Epithelial cell of esophagus (primary cell): ENCODE measurements around the gene DNAJC13.

Source experiments
- DNase-seq: peaks from one replicate; pipeline ENCODE4 v3.0.0; 2010; ENCODE audit warnings: low read depth
- H3K4me3 ChIP-seq: 2 replicates; pipeline ENCODE4 v1.5.1; 2011; ENCODE audit warnings: mild to moderate bottlenecking, low read length, control low read depth
- CTCF ChIP-seq: IDR thresholded peaks from 2 replicates; pipeline ENCODE4 v1.5.1; 2011; ENCODE audit warnings: low read depth, mild to moderate bottlenecking, low read length, control low read depth, inconsistent platforms; ENCODE audit not compliant: insufficient read depth; ENCODE audit errors: missing control alignments

DNAJC13 gene

GRCh38 chr3:132507657-132508056 lies 90.4 kb downstream of the DNAJC13 start:
- DNase-seq = peak; percentile 19
- no peak overlapping the region for H3K4me3 ChIP-seq
- no peak for TF ChIP-seq CTCF

DNA sequence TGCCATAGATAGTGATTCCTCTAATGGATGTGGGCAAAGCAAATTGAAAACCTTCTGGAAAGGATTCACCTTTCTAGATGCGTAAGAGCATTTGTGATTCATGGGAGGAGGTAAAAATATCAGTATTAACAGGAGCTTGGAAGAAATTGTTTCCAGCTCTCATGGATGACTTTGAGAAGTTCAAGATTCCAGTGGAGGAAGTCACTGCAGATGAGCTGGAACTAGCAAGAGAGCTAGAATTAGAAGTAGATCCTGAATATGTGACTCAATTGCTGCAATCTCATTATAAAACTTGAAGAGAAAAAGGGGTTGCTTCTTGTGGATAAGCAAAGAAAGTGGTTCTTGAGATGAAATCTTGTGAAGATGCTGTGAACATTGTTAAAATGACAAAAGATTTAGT lies 91.8 kb downstream of the DNAJC13 start:
- DNase-seq = no peak
- H3K4me3 ChIP-seq = no peak overlapping the region
- TF ChIP-seq CTCF = no peak

DNA sequence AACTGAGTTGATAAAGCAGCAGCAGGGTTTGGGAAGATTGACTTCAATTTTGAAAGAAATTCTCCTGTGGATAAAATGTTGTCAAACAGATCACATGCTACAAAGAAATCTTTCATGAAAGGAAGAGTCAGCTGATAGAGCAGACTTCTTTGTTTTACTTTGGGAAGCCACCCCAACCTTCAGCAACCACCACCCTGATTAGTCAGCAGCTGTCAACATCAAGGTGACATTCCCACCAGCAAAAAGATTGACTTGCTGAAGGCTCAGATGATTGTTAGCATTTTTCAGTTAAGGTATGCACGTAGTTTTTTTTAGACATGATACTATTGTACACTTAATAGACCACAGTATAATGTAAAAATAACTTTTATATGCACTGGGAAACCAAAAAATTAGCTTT lies 92.2 kb downstream of the DNAJC13 start:
- peak; percentile 6 for DNase-seq
- TF ChIP-seq CTCF = no peak
- no peak overlapping the region for H3K4me3 ChIP-seq

GRCh38 chr3:132513057-132513456 lies 95.8 kb downstream of the DNAJC13 start:
- H3K4me3 ChIP-seq = no peak overlapping the region
- DNase-seq = no peak
- no peak for TF ChIP-seq CTCF

- DNase-seq = peak; percentile 6
- no peak for TF ChIP-seq CTCF
Observed at GRCh38 chr3:132517311-132517710, 100.0 kb downstream of the DNAJC13 start.

DNA sequence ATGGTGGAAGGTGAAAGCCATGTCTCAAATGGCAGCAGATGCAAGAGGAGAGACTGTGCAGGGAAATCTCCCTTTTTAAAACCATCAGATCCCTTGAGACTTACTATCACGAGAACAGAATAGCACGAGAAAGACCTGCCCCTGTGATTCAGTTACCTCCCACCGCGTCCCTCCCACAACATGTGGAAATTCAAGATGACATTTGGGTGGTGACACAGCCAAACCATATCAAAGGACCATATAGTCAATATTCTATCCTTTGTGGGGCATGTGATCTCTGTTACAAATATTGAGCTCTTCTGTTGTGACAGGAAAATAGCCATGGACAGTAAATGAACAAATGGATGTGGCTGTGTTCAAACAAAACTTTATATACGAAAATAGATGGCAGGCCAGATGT lies 102.6 kb downstream of the DNAJC13 start:
- no peak overlapping the region for H3K4me3 ChIP-seq
- TF ChIP-seq CTCF = no peak
- DNase-seq = no peak

More at GRCh38 chr3:132517311-132517710, 100.0 kb downstream of the DNAJC13 start:
- no peak overlapping the region for H3K4me3 ChIP-seq

DNA sequence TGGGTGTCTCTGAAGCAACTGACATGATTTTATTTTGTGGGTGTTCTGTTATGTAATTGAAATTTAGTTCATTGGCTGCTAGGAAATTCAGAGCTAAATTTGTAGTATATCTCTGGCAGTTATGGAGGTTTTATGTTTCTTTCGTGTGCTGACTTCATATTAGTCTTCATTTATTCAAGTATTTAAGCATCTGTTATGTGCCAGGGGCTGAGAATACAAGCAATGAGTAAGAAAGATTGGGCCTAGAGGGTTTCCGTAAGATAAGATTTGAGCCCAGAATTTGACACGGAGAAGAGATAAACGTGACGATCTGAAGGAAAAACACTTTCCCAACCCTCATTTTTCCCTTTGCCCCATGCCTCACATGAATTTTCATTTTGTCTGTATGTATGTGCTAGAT lies 104.6 kb downstream of the DNAJC13 start:
- DNase-seq = no peak
- H3K4me3 ChIP-seq = no peak overlapping the region
- no peak for TF ChIP-seq CTCF
